GM12892 (cell line): ENCODE results near the gene DENND2C. TPM values are rescaled to one million over a fixed set of nuclear protein-coding genes. Genes with fewer than 3 reads are reported as not detected.
A peak's percentile ranks its signal among the peaks of the same experiment; 100 is the strongest.

ENCODE experiments used
- DNase-seq: peaks from one replicate; pipeline ENCODE4 v3.0.0; 2011; ENCODE audit not compliant: insufficient read length
- FAIRE-seq: peaks from 2 replicates; lab custom pipeline; 2011; peaks lifted over from hg19 to GRCh38; lab: Jason Lieb, UNC
- POLR2A ChIP-seq: IDR thresholded peaks from 2 replicates; pipeline ENCODE4 v1.6.1; 2011; ENCODE audit warnings: low read depth, low read length, control low read depth
- POLR2AphosphoS5 ChIP-seq: IDR thresholded peaks from 2 replicates; pipeline ENCODE4 v1.6.1; 2011; ENCODE audit warnings: low read depth, low read length, control low read depth
- TAF1 ChIP-seq: IDR thresholded peaks from 2 replicates; pipeline ENCODE4 v1.6.1; 2011; ENCODE audit warnings: low read depth, mild to moderate bottlenecking, control low read depth, low read length, borderline replicate concordance
- polyA plus RNA-seq: library from polyadenylated mRNA; unstranded; fragments of >200 nt; gene quantifications from one replicate; pipeline ENCODE4 v1.2.1, GENCODE V29; 2012; ENCODE audit warnings: missing spikeins, inconsistent platforms; ENCODE audit not compliant: missing spikeins

Gene DENND2C
- polyA plus RNA-seq = 0.57 TPM

GRCh38 chr1:114669562-114670082 lies at the start of gene DENND2C:
DENND2C (minus strand) TSS chr1:114670049; CDS start chr1:114625984, 44,065 bp downstream.
- DNase-seq (no peak), FAIRE-seq (no peak)
- TF ChIP-seq POLR2A (no peak), POLR2AphosphoS5 (no peak), TAF1 (no peak)

- FAIRE-seq = no peak
- TF ChIP-seq TAF1 (no peak), POLR2AphosphoS5 (no peak), POLR2A (no peak)
- DNase-seq = no peak
Observed at GRCh38 chr1:114719424-114719787, 49.6 kb upstream of the DENND2C start.

DNA sequence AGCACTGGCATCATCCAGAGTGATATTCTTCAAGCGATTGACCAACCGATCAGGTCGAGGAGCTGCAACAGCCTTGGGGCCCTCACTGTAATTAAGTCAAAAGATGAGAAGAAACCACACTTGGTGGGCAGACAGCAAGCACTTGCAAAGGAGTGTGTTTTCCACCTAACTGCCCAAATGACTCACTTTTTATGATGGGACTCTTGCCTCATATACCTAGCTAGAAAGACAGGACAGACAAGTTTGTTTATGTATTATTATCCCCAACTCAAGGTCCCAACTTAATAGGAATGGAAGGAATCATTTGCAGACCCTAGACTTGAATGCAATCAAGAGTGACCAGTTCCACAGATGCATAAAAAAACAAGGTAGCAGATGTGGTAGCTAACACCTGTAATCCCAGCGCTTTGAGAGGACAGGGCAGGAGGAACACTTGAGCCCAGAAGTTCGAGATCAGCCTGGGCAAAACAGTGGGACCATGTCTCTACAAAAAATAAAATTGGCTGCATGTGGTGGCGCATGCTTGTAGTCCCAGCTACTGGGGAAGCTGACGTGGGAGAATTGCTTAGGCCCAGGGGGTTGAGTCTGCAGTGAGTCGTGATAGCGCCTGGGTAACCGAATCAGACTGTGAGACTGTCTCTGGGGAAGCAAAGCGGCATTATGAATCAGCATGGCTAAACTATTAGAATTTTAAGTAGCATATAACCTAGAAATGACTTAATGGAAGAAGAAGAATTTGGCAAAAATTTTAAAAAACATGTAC lies 49.0 kb upstream of the DENND2C start:
- no peak for DNase-seq
- TF ChIP-seq POLR2A = no peak
- no peak for TF ChIP-seq TAF1
- no peak for TF ChIP-seq POLR2AphosphoS5
- no peak for FAIRE-seq

- DNase-seq (peak; percentile 77), FAIRE-seq (peak; percentile 91)
- TF ChIP-seq POLR2A (peak; percentile 84), TAF1 (0 out of 2 replicates have a peak, but pooled peaks have one; percentile 51), POLR2AphosphoS5 (peak; percentile 96)
Observed at GRCh38 chr1:114716304-114717170, 46.7 kb upstream of the DENND2C start, which contains the start of gene NRAS. NRAS (minus strand) TSS chr1:114716771; CDS start chr1:114716160, 611 bp downstream.

DNA sequence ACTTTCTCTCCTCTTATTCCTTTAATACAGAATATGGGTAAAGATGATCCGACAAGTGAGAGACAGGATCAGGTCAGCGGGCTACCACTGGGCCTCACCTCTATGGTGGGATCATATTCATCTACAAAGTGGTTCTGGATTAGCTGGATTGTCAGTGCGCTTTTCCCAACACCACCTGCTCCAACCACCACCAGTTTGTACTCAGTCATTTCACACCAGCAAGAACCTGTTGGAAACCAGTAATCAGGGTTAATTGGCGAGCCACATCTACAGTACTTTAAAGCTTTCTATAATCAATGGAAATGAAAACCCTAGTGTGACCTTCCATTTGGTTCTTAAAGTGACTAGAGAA lies 46.1 kb upstream of the DENND2C start:
- TF ChIP-seq TAF1 = no peak
- no peak for TF ChIP-seq POLR2AphosphoS5
- no peak for TF ChIP-seq POLR2A
- FAIRE-seq (no peak), DNase-seq (no peak)

- TF ChIP-seq POLR2A (no peak), TAF1 (no peak), POLR2AphosphoS5 (no peak)
- FAIRE-seq (no peak), DNase-seq (no peak)
Observed at GRCh38 chr1:114712977-114713376, 43.1 kb upstream of the DENND2C start.

DNA sequence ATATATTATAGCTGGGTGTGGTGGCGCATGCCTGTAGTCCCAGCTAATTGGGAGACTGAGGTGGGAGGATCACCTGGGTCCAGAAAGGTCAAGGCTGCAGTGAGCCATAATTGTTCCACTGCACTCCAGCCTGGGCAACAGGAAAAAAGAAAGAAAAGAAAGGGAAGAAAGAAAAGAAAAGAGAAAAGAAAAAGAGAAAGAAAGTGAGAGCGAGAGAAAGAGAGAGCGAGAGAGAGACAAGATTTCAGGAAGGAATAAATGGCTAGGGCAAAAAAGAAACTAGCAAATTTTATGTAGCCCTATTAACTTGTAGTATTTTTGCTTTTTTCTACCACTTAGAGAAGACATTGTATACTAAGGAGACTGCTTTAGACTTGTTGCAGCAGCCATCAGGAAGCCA lies 40.5 kb upstream of the DENND2C start:
- FAIRE-seq (no peak), DNase-seq (no peak)
- TF ChIP-seq TAF1 (no peak), POLR2AphosphoS5 (no peak), POLR2A (no peak)

DNA sequence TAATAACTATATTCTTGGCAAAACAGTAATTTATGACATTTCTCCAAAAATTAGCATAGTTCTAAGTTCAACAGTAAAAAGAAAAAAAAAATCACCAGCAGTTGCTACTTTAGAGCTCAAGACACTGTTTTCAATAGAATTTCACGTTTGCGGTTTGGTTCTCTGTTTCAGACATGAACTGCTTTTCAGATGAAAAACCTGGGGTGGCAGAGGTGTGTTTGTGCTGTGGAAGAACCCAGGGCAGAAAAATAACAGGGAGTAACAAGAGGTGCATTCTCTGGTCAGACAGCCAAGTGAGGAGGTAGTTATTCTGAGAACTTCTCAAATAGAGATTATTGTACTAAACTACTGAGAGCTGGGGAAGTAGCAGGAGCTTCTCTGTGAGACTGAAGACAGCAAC lies 37.8 kb upstream of the DENND2C start:
- no peak for FAIRE-seq
- no peak for DNase-seq
- TF ChIP-seq POLR2AphosphoS5 (no peak), TAF1 (no peak), POLR2A (no peak)

DNA sequence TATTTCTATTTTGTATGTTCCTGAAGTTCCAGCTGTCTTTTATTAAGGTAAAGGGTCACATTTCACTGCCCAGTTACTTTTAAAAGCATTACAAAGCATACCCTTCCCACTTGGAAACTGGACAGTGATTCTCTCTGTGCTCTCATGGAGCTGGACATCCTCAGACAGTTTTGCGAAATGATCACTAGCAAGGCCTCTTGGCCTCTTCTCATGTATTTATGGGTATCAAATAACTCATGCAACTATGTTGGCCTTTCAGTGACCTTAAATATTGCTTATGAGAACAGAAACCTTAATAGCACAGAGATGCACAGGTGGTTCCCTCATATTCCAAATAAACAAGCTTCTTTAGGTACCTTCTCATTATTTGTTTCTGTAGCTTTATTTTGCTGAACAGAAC lies 33.4 kb upstream of the DENND2C start:
- DNase-seq = no peak
- TF ChIP-seq TAF1 (no peak), POLR2A (peak; percentile 46; the same call in 1 of the 2 replicates), POLR2AphosphoS5 (no peak; the same call in 1 of the 2 replicates)
- no peak for FAIRE-seq

DNA sequence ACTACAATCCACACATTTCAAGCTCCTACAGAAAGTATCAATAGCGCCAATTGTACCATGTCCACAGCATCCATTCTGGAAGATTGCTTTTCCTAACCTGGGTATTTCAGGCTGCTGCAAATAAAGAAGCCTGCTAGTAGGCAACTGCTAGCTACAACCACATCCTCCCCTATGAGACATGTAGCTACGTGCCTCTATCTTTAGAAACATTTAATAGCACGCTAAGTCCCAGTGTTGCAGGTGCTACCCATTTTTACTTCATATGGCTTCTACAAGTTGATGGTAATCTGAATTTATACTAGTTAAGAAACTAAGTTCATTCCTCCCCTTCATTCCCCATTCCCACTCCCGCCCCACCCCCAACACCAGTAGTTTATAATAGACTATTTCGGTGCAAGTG lies 32.9 kb upstream of the DENND2C start:
- TF ChIP-seq POLR2A (no peak), POLR2AphosphoS5 (0 out of 2 replicates have a peak, but pooled peaks have one; percentile 11), TAF1 (no peak)
- FAIRE-seq = no peak
- DNase-seq = no peak

DNA sequence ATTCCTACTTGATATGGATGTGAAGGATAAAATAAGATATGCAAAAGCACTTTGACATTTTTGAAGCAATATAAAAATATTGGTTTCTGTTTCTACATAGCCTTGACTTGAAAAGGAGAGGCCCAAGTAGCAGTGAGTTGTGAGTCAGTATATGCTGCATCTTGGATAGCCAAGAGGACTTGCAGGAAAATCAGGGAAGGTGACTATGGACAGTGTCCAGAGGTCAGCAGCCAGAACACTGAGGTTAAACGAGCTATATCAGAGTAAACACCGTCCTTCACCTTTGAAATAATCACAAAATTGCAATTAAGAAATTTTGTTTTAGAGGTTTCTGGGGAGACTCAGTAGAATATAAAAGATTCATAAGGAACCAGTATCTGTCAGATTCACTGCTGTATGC lies 32.1 kb upstream of the DENND2C start:
- FAIRE-seq (no peak), DNase-seq (no peak)
- TF ChIP-seq TAF1 = no peak
- no peak for TF ChIP-seq POLR2A
- TF ChIP-seq POLR2AphosphoS5 = no peak
